Endothelial cell of umbilical vein (primary cell): ENCODE data around the gene NFX1. TPM values are rescaled to one million over a fixed set of nuclear protein-coding genes. Genes with fewer than 3 reads are reported as not detected.
A peak's percentile ranks its signal among the peaks of the same experiment; 100 is the strongest.

Experiments
- BruUV-seq: library from RNA; stranded (reverse); fragments of 400-500 nt; replicated peaks from 2 replicates; lab custom pipeline; 2021; lab: Mats Ljungman, UMichigan
- CTCF ChIA-PET: fragments of 300-600, 350-600 bp; sonication (Branson Sonifier 250); formaldehyde crosslinking; loops from one replicate; lab custom pipeline; 2021; ENCODE audit warnings: antibody characterized with exemption, inconsistent platforms; lab: Charles Lee
- POLR2A ChIA-PET: fragments of 300-600, 350-600 bp; sonication (Branson Sonifier 250); formaldehyde crosslinking; loops from one replicate; lab custom pipeline; 2021; ENCODE audit warnings: antibody characterized with exemption, inconsistent platforms; lab: Charles Lee
- DNase-seq: peaks from one replicate; pipeline ENCODE4 v3.0.0-alpha.2; 2011; ENCODE audit warnings: low read depth, low spot score
- FAIRE-seq: peaks from 2 replicates; lab custom pipeline; 2011; peaks lifted over from hg19 to GRCh38; lab: Jason Lieb, UNC
- H2AFZ ChIP-seq: 2 replicates; pipeline ENCODE4 v1.6.0; 2012; ENCODE audit warnings: low read depth, low read length, control low read depth, inconsistent platforms
- H3K27ac ChIP-seq: 2 replicates; pipeline ENCODE4 v1.5.1; 2011; ENCODE audit warnings: low read depth, mild to moderate bottlenecking, control low read depth, low read length, moderate library complexity; ENCODE audit not compliant: insufficient read depth
- H3K27me3 ChIP-seq, 2 experiments: 2 replicates each; pipeline versions ENCODE4 v1.6.0 to v1.6.1; 2011; ENCODE audit warnings: low read length in 2 of 2, mixed read lengths in 1 of 2; ENCODE audit not compliant: control insufficient read depth in 2 of 2, insufficient read depth in 2 of 2
- H3K36me3 ChIP-seq, 2 experiments: 2 replicates in 1 of 2; 3 replicates in 1 of 2; pipeline ENCODE4 v1.5.1; 2011; ENCODE audit warnings: low read length in 2 of 2, mild to moderate bottlenecking in 1 of 2, moderate library complexity in 1 of 2; ENCODE audit not compliant: control insufficient read depth in 2 of 2, insufficient read depth in 2 of 2; ENCODE audit errors: extremely low read depth in 1 of 2
- H3K4me1 ChIP-seq: 3 replicates; pipeline ENCODE4 v1.5.1; 2011; ENCODE audit warnings: mild to moderate bottlenecking, low read length; ENCODE audit not compliant: control insufficient read depth, insufficient read depth; ENCODE audit errors: extremely low read depth
- H3K4me2 ChIP-seq: 2 replicates; pipeline ENCODE4 v1.6.1; 2011; ENCODE audit warnings: low read length, control low read depth, mixed read lengths; ENCODE audit not compliant: insufficient read depth
- H3K4me3 ChIP-seq, 3 experiments: fragments of 200-600 bp in 1 of 3; sonication (generic), shearing (Covaris generic) in 1 of 3; replicated peaks in 1 of 3; 2 replicates each; pipeline ENCODE4 v1.5.1; 2011 to 2016; ENCODE audit warnings: control low read depth in 3 of 3, low read length in 3 of 3, mild to moderate bottlenecking in 2 of 3, inconsistent platforms in 1 of 3, low read depth in 1 of 3, moderate library complexity in 1 of 3; ENCODE audit not compliant: insufficient read depth in 1 of 3
- H3K79me2 ChIP-seq: 2 replicates; pipeline ENCODE4 v1.6.0; 2012; ENCODE audit warnings: low read length, inconsistent platforms; ENCODE audit not compliant: control insufficient read depth, insufficient read depth
- H3K9ac ChIP-seq: replicated peaks from 2 replicates; pipeline ENCODE3; 2011; ENCODE audit warnings: low read length, control low read depth; ENCODE audit not compliant: insufficient read depth; ENCODE audit errors: extremely low read depth
- H3K9me1 ChIP-seq: replicated peaks from 3 replicates; pipeline ENCODE4 v1.6.0; 2011; ENCODE audit warnings: mild to moderate bottlenecking, low read length; ENCODE audit not compliant: control insufficient read depth, insufficient read depth; ENCODE audit errors: extremely low read depth
- H3K9me3 ChIP-seq: replicated peaks from 2 replicates; pipeline ENCODE4 v1.5.1; 2012; ENCODE audit warnings: low read length, inconsistent platforms; ENCODE audit not compliant: control insufficient read depth, insufficient read depth
- H4K20me1 ChIP-seq: replicated peaks from 2 replicates; pipeline ENCODE3; 2011; ENCODE audit warnings: mild to moderate bottlenecking, low read length; ENCODE audit not compliant: control insufficient read depth, insufficient read depth; ENCODE audit errors: extremely low read depth
- EZH2 ChIP-seq: IDR thresholded peaks from 2 replicates; pipeline ENCODE4 v1.6.1; 2012; ENCODE audit warnings: borderline replicate concordance, low read depth, mild to moderate bottlenecking, moderate library complexity, low read length, inconsistent platforms; ENCODE audit not compliant: severe bottlenecking
- FOS ChIP-seq: IDR thresholded peaks from 2 replicates; pipeline ENCODE4 v1.6.1; 2011; ENCODE audit warnings: mild to moderate bottlenecking, low read length, moderate library complexity, borderline replicate concordance; ENCODE audit not compliant: insufficient read depth
- GATA2 ChIP-seq: IDR thresholded peaks from 2 replicates; pipeline ENCODE4 v1.7.0; 2011; ENCODE audit warnings: low read depth, mild to moderate bottlenecking, moderate library complexity, mixed read lengths, low read length; ENCODE audit not compliant: insufficient read length, insufficient read depth
- JUN ChIP-seq: IDR thresholded peaks from 2 replicates; pipeline ENCODE4 v1.6.1; 2011; ENCODE audit warnings: borderline replicate concordance, low read depth; ENCODE audit not compliant: insufficient read length, insufficient read depth
- MAX ChIP-seq: IDR thresholded peaks from 2 replicates; pipeline ENCODE4 v1.6.1; 2011; ENCODE audit not compliant: insufficient read depth, insufficient read length
- MYC ChIP-seq: IDR thresholded peaks from one replicate; pipeline ENCODE4 v1.6.1; 2011; ENCODE audit warnings: mild to moderate bottlenecking, low read depth, low read length
- POLR2A ChIP-seq: IDR thresholded peaks from 2 replicates; pipeline ENCODE4 v1.6.1; 2012; ENCODE audit warnings: low read depth, mild to moderate bottlenecking, control low read depth, low read length
- POLR2AphosphoS5 ChIP-seq: IDR thresholded peaks from 2 replicates; pipeline ENCODE4 v1.6.1; 2012; ENCODE audit warnings: low read depth, mild to moderate bottlenecking, control low read depth, low read length, moderate library complexity; ENCODE audit not compliant: insufficient read depth
- dilution Hi-C: fragments of 300-500 bp; cut with MboI; formaldehyde crosslinking; loops from one replicate; pipeline ENCODE4 v1.15.0; 2019; ENCODE audit warnings: low sequenced_read_pairs; ENCODE audit not compliant: extremely low pct_ligation_motif_present
- intact Hi-C: fragments of 100-400 bp; cut with micrococcal nuclease; formaldehyde crosslinking; loops from one replicate; pipeline ENCODE4 v1.10.0; 2022
- polyA plus RNA-seq, 4 experiments: library from polyadenylated mRNA; depleted of rRNA in 3 of 4; stranded (reverse) in 3 of 4; unstranded in 1 of 4; fragments of >200 nt; gene quantifications; 2 replicates each; pipeline versions ENCODE4 v1.2.1 to v1.2.3, GENCODE V29; 2011 to 2012; ENCODE audit warnings: missing spikeins in 1 of 4
- total RNA-seq: library from RNA; stranded (reverse); gene quantifications from 2 replicates; pipeline ENCODE4 v1.2.3, GENCODE V29; 2021
- TF ChIP-seq, protein P1 (sequence below), 2 donors: IDR thresholded peaks; 1 replicate in 1 of 2; 2 replicates in 1 of 2; pipeline ENCODE4 v1.5.1; 2011; ENCODE audit warnings: low read length in 2 of 2, mild to moderate bottlenecking in 2 of 2, moderate library complexity in 2 of 2, control low read depth in 1 of 2, inconsistent platforms in 1 of 2, low read depth in 1 of 2; ENCODE audit not compliant: insufficient read depth in 1 of 2; ENCODE audit errors: extremely low read depth in 1 of 2

Gene NFX1
- total and polyA plus RNA-seq, 2 donors (not counting 3 experiments of a cell fraction or from before 2014, with no cell fraction given) = 19.3 to 21.7 TPM

DNA sequence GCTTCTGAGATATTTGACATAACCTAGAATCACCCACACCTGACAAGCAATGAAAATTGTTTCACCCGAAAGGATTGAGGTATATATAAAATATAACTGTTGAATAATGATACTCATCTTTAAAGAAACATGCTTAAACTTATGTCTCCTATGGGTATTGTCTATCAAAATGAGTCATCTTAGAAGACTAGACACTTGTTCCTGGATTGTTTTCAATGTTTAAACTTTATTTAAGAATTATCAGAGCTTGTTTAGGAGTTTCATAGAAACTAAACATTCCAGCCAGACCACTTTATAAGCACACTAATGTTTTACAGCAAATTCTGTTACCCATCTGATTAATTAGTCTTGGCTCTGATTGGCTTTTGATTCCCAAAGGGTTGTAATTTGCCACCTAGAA is 19.6 kb downstream of the NFX1 start:
- no peaks in the 10 kb centered on the region for H3K9me3 ChIP-seq
- no TSS peak for BruUV-seq
- peaks cover 16% of the 10 kb centered on the region for H3K4me1 ChIP-seq
- DNase-seq (no peak), FAIRE-seq (peak; percentile 37)
- TF ChIP-seq, protein P1, sequence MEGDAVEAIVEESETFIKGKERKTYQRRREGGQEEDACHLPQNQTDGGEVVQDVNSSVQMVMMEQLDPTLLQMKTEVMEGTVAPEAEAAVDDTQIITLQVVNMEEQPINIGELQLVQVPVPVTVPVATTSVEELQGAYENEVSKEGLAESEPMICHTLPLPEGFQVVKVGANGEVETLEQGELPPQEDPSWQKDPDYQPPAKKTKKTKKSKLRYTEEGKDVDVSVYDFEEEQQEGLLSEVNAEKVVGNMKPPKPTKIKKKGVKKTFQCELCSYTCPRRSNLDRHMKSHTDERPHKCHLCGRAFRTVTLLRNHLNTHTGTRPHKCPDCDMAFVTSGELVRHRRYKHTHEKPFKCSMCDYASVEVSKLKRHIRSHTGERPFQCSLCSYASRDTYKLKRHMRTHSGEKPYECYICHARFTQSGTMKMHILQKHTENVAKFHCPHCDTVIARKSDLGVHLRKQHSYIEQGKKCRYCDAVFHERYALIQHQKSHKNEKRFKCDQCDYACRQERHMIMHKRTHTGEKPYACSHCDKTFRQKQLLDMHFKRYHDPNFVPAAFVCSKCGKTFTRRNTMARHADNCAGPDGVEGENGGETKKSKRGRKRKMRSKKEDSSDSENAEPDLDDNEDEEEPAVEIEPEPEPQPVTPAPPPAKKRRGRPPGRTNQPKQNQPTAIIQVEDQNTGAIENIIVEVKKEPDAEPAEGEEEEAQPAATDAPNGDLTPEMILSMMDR (IDR thresholded peaks at IDR 0.05; ENCODE audit: extremely low read depth in 1 of 2, insufficient read depth in 1 of 2, low read depth in 1 of 2, low read length in 2 of 2) = no peak
- peak; percentile 45 for TF ChIP-seq FOS
- peaks cover 25 to 33% of the 10 kb centered on the region in 2 experiments for H3K36me3 ChIP-seq
- ChIA-PET POLR2A (no interaction called here), CTCF (interaction anchor here (0.6 to 1.7 kb wide), 4 partner anchors 10 to 65 kb away, joined by 3 to 4 read pairs (median 4); partner anchors contain the start of gene NFX1)
- dilution Hi-C loops = no loop called here
- intact Hi-C loops = no loop called here
- H3K79me2 ChIP-seq = no peaks in the 10 kb centered on the region
- H3K4me2 ChIP-seq = no peak overlapping the region
- no peaks in the 10 kb centered on the region for H3K27me3 ChIP-seq
- no peak overlapping the region for H2AFZ ChIP-seq
- no peak overlapping the region for H3K4me3 ChIP-seq
- H4K20me1 ChIP-seq = no peaks in the 10 kb centered on the region
- H3K9ac ChIP-seq = no peak overlapping the region
- no peaks in the 10 kb centered on the region for H3K9me1 ChIP-seq
- no peak overlapping the region for H3K27ac ChIP-seq

DNA sequence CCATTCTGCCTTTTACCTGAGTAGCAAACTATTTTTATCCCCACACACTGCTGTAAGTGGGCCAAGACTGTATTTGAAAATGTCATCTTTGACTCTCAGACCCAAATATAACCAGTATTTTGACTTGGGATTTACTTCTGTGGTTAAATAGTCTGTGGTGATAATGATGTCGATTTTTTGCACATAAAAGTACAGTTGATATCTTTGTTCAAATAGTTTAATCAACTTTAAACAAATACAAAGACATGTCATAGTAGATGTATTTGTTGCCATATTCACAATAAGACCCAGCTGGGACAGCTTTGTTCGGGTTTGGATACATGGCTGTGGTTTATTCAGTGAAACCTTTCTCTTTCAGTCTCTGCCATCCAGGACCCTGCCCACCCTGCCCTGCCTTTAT is 20.4 kb downstream of the NFX1 start:
- TF ChIP-seq EZH2 (no peak), POLR2AphosphoS5 (no peak), MAX (no peak), MYC (no peak), JUN (no peak), POLR2A (no peak), GATA2 (no peak), FOS (no peak)
- TF ChIP-seq, protein P1 (IDR thresholded peaks at IDR 0.05; ENCODE audit: extremely low read depth in 1 of 2, insufficient read depth in 1 of 2, low read depth in 1 of 2, low read length in 2 of 2) = no peak
- Histone ChIP-seq H3K9me1 (no peaks in the 10 kb centered on the region), H4K20me1 (no peaks in the 10 kb centered on the region), H2AFZ (no peak overlapping the region), H3K9me3 (no peaks in the 10 kb centered on the region), H3K9ac (no peak overlapping the region), H3K79me2 (no peaks in the 10 kb centered on the region), H3K4me3 (no peak overlapping the region), H3K27ac (no peak overlapping the region), H3K36me3 (peaks cover 21 to 27% of the 10 kb centered on the region in 2 experiments), H3K4me1 (peaks cover 16% of the 10 kb centered on the region), H3K4me2 (no peak overlapping the region), H3K27me3 (no peaks in the 10 kb centered on the region)
- POLR2A ChIA-PET = no interaction called here
- dilution Hi-C loops = no loop called here
- intact Hi-C loops = no loop called here
- BruUV-seq = no TSS peak
- DNase-seq (no peak), FAIRE-seq (no peak)
- CTCF ChIA-PET = interaction anchor here (0.5 to 1.7 kb wide), 5 partner anchors 10 to 247 kb away, joined by 3 to 4 read pairs (median 3); no protein-coding TSS in a partner anchor
